ENCODE measurements around the gene CTAG1A.
"Not testable (repeated sequence)": the region's sequence is repeated elsewhere in the genome, so short reads cannot be mapped to it uniquely, and the experiment has no call there.

Gene CTAG1A

DNA sequence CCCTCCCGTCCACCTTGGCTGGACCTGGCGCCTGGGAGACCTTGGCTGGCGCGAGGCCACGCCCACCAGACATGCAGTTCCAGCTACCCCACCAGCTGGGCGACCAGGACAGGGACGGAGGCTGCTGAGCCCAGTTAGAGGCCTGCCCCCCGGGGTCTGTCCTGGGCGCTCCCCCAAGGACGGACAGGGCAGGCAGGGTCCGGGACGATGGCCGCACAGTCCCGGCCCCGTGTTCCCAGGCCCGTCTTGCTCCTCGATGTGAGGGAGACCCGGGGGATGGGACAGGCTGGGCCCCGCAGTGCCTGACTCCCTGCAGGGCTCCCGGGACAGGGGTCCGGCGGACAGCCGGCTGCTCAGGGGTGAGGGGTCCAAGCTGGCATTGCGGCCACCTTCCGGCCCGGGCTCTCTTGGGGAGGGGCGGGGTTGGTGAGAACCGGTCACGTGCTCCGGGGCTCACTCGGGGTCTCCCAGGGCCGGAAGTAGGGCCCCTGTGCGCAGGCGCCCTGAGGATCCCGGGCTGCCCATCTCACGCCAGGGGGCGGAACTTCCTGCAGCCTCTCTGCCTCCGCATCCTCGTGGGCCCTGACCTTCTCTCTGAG is at the start of gene CTAG1A:
Gene CTAG1A, plus strand, starts transcription at position 549 of the 599 bp plus-strand sequence. CDS start 74 bp downstream, outside the sequence.
- DNase-seq (ENCODE audit: low spot score): not testable (repeated sequence)

DNA sequence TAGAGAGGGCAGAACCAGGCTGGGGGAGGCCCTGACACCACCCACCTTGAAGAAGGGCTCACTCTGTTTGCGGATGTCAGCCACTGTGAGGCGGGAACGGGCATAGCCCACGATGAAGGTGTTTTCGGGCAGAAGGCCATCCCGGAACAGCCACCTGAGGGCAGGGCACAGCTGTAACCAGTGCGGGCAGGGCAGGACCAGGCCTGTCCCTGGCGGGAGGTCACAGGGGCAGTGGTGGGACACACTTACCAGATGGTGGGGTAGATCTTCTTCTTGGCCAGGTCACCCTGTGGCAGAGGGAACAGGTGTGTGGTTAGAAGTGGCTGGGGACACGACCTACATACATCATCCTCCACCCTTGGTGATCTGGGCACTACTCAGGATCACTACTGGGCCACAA is 49.0 kb upstream of the CTAG1A start:
- DNase-seq (ENCODE audit: low spot score): no peak

DNA sequence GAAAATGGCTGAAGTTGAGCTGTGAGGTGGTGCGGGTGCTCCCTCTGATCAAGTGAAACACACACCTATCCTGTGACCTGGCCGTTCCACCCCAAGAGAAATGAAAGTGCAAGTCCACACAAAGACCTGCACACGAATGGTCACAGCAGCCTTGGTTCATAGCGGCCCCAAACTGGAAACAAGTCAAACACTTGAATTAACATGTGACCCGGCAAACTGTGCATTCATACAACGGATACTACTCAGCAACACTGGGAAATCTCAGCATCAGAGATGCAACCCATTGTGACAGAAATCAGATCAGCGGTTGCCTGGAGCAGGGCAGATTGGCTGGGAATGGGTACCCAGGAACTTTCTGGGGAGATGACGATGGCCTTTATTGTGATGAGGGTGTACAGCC is 45.9 kb upstream of the CTAG1A start:
- no peak for DNase-seq (ENCODE audit: low spot score)

DNA sequence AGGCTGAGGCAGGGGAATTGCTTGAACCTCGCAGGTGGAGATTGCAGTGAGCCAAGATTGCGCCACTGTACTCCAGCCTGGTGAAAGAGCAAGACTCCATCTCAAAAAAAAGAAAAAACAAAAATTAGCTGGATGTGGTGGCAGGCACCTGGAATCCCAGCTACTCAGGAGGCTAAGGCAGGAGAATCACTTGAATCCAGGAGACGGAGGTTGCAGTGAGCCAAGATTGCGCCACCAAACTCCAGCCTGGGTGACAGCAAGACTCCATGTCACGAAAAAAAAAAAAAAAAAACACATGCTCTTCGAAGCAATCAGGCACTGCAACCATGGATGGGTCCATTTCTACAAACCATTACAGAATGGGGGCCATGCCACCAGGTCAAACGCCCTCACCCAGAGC is 44.6 kb upstream of the CTAG1A start:
- not testable (repeated sequence) for DNase-seq (ENCODE audit: low spot score)

DNA sequence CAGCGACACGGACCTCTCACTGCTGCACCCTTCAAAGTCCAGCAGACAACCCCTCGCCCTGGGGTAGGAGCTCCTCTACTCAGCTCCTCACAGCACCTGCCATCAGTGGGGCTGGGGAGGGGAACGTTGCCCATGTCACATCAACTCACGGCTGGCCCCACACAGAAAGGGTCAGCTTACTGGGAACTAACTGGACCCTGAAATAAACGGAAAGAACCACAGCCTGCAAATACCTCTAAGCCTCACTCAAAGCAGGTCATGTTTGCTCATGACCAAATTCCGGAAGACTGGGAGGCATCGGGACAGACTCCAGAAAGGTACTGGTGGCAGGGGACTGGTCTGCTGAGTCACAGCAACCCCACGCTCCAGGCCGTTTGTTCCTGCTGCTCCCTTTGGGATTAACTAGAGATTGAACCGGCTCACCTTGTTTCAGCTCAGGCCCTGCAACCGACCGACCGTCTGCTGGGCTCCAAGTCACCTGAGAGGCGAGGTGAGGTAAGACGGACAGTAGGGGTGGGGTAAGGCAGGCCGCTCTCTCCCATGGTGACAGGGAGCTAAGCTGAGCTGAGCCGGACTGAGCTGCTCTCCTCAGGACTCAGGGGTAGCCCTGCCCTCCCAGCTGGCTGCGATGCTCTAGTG is 43.9 kb upstream of the CTAG1A start:
- no peak for DNase-seq (ENCODE audit: low spot score)

DNA sequence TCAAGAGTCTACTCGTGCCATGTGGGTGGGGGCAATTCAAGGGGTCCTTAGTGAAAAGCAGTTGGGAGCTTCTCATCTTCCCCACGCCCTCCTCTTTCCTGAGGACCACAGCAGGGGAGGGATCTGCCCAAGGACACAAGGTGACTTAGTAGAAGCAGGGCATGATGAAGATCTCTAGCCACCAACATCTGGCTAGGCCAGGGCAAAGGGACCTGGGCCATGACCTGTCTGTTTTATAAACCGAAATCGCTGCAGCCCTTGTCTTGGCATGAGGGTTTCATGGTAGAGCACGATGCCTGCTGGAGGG is 43.4 kb upstream of the CTAG1A start:
- no peak for DNase-seq (ENCODE audit: low spot score)

DNA sequence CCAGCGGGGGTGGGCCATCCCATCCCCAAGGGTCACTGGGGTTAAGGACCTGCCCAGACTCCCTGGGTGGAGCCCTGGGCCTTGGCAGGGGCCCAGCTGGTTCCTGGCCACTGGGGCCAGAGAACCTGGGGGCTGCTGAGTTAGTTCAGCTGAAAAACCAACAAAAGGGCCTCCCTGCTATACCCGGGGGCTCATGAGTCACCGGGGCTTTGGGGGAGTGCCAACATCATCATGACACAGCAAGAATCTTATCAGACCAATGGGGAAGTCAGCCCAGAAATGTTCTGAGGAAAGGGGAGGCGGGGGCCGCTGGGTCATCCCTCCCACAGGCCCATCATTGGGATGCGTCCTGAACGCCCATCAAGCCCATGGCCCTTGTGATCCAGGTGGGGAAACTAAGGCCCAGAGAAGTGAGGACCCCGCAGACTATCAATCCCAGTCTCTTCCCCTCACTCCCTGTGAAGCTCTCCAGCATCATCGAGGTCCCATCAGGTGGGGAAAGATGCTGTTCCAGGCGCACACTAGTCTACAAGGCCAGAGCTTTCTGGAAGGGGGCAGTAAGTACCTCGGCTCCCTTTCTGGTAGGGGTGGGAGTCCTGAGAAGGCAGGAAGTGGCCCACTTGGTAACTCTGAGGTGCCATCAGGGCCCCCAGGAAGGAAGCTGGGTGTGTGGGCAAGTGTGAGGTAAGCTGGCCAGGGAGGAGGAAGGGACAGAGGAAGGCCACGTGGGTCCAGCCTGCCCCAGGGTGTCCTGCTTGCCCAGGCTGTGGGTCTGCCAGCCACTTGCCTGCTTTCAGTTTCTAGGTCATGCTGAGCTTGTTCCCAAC is 42.8 kb upstream of the CTAG1A start:
- DNase-seq (ENCODE audit: low spot score): no peak

DNA sequence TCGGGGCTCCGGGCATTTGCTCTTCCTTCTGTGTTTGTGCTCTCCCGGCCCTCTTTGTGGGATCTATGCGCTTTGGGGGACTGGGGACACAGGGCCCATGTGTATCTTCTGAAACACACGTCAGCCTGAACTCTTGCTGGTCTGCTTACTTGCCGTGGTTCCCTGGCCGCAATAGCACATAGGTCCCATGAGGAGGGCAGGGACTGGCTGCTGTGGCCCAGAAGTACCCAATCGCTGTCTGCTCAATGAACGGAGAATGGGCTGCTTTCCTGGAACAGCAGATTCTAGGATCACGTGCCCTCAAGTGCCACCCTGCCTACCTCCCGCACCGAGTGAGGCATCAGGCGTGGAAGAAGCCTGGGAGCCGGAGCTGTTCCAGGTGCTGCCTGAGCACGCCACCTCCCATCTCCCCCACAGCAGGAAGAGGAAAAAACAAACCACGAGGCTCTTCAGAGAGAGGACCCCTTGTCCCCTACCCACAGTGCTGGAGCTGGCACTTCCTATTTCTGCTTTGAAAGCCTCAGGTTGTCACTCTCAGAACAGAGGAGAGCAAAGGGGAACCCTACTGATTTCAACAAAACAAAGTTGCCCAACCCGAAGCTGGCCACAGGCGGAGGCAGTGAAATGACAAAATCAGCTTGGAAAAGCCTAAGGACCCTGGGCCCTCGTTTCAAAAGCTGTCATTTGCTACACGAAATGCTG is 42.1 kb upstream of the CTAG1A start:
- no peak for DNase-seq (ENCODE audit: low spot score)

DNA sequence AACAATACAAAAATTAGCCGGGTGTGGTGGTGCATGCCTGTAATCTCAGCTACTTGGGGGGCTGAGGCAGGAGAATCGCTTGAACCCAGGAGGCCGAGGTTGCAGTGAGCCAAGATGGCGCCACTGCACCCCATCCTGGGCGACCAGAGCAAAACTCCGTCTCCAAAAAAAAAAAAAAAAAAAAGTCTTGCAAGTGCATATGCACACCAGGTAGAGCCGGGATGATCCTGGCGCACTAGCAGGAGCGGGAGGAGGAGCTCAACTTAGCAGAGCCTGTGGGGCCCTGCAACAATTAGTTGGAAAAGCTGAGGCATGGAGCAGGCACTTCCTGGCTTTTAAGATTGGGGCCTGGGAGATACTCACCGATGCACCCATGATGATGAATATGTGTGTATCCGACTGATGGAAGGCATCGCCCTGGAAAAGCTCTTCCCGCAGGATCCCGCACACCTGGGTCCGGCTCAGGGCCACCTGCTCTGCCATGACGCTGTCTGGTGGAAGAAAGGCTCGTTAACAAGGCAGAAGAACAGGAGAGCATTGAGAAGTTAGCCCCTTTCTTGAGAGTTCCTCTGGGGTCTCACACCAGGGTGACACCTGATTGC is 39.2 kb upstream of the CTAG1A start:
- DNase-seq (ENCODE audit: low spot score): no peak

DNA sequence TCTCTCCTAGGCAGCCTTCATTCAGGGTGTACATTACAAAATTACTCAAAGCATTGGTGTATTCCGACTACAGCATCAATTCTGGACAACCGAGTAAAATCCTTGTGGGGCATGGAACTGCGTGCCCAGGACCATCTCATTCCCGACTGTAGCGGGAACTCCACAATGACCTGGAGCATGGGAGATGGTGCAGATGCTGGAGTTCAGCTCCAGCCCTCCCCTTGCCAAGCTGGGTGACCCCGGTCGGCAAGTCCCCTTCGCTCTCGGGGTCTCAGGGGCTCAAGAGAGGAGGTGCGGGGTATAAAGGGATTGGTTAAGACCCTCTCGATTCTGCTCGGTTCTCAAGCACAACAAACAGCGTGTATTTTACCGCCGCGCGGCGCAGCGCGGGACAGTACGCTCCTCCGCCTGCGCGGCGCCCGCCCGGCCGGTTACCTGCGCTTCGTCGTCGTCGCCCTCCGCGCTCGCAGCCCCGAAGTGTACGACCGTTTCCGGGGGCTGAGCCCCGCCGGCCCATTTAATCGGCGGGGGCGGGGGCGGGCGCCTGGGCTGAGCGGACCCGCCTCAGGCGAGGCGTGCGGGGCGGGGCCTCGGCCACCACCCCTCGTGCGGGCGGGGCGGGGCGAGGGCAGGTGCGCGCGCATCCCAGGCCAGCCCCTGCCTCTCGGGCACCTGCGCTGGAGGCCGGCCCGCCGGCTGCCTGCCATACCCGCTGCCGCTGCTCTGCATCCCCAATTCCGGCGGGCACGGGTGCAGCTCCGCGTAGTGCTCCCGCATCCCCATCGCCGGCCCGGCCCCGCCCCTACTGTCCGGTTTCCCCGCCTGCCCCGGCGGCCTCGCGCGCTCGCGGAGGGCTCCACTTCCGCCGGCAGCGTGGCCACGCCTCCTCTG is 38.3 kb upstream of the CTAG1A start, which contains the start of gene G6PD:
Gene G6PD, minus strand, starts transcription at position 493 of the 891 bp plus-strand sequence. CDS start 691 bp downstream, outside the sequence.
- DNase-seq (ENCODE audit: low spot score): peak; percentile 79

DNA sequence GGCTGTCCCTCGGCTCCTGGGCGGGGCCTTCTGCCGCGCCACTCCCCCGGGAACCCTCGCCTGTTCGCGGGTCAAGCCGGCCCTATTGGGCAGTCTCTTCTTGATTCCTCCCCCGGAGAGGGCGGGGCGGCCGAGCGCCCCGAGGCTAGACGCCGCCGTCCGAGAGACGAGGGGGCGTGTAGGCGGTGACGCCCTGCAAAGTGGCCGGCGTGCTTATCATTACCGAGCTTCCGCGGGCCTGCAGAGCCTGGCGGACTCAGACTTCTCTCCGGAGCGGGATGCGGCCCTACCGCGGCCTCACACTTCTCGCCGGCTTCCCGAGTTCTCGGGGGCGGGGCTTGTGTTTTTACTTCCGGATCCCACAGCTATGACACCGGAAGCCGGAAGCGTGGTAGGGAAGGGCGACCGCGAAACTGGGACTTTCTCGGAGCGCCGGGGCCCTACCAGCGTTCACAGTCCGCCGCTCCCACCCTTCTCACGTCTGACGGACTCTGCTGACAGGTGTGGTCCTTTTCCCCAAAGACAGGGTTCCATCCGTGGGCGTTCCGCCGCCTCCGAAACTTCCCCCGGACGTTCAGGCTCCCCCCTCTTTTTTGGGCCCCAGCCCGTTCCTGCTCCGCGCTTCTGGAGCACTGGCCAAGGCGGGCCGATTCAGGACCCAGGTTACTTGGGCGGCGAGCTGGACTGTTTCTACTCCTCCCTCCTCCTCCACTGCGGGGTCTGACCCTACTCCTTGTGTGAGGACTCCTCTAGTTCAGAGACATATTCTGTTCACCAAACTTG is 37.5 kb upstream of the CTAG1A start, which contains the start of gene IKBKG:
Gene IKBKG, plus strand, starts transcription at position 376 of the 783 bp plus-strand sequence. CDS start 4,383 bp downstream, outside the sequence.
- peak; percentile 89 for DNase-seq (ENCODE audit: low spot score)

DNA sequence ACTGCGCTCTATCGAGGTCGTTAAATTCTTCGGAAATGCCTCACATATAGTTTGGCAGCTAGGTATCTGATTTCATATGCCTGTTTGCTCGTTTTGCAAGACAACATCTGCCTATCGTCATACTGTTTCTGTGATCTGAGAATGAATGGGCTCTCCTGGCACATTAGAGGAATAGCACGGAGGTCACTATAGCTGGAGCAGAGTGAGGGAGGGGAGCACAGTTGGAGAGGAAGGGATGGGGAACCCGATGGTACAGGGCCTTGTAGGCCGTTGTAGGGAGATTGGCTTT is 37.0 kb upstream of the CTAG1A start:
- DNase-seq (ENCODE audit: low spot score): no peak

DNA sequence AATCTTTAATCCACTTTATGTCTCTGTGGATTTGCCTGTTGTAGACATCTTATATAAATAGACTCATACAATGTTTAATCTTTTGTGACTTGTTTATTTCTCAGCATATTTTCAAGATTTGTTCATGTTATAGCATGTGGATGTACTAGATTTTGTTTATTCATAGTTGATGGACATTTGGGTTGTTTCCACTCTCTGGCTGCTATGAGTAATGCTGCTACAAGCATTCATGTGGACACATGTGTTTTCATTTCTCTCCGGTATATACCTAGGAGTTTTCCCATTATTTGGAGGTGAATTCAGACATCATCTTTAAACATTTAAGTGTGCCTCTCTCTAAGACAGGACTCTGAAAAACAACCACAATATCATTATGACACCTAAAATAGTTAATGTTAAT is 35.2 kb upstream of the CTAG1A start:
- no peak for DNase-seq (ENCODE audit: low spot score)

DNA sequence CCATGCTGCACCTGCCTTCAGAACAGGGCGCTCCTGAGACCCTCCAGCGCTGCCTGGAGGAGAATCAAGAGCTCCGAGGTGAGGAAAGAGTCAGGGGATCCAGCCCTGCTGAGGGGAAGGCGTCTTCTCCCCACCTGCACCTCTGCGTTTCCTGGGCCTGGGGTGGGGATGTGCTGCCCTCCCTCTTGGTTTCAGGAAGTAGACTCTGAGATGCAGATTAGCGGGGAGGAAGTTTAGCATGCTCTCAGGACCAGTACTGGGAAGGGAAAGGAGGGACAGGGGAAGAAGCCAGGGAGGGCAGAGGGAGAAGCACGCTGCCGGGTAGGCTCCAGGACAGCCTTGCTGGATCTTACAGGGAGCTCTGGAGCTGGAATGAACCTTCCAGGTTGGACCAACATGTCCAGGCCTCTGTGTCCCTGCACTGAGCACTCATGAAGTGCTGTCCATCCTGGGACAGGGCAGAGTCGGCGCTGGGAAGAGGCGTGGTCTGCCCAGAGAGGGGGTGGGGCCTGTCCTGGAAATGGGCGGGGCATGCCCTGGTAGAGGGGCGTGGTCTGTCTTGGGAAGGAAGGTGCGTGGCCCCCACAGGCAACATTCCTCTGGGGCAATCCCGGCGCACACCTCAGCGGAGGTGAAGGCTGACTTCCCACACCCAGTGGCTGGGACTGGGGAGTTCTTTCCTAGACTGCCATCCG is 32.7 kb upstream of the CTAG1A start:
- DNase-seq (ENCODE audit: low spot score): not testable (repeated sequence)

DNA sequence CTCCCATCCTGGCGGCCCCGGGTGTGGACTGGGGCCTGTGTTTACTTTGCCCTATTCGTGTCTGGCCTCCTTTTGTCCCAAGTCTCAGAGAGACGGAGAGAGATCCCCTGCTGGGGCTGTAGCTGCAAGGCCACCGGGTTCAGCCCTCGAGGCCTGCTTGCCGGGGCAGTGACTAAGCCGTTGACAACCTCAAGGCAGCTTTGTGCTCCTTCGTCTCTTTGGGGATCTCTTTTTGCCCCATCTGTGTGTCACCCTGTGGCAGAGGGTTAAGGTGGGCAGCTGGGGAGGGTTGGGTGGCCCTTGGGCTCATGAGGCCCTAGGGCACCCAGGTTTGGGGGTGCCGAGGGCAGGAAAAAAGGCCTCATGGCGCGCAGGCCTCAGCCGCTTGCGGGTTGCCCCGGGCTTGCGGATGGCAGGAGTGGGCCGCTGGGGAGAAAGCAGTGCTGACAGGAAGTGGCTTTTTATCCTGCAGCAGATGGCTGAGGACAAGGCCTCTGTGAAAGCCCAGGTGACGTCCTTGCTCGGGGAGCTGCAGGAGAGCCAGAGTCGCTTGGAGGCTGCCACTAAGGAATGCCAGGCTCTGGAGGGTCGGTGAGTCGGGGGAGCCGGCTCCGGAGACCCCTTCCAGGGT is 26.8 kb upstream of the CTAG1A start:
- DNase-seq (ENCODE audit: low spot score): not testable (repeated sequence)

DNA sequence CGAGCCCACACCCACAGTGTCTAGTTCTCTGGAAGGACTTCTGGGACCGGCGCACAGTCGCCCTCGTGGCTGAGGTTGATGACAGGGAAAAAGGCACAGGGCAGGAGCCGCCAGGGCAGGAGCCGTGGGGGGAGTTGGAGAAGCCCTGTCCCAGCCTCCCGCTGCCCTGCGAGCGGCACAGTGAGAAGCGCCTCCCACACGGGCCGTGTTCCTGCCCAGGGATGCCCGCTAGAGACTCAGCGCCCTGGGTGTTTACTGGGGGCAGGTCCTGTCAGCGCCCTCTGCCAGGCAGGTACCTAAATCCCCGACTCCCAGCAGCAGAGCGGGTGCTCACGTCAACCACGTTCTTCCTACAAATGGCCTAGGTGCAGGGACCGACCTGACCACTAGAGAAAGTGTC is 26.0 kb upstream of the CTAG1A start:
- DNase-seq (ENCODE audit: low spot score): not testable (repeated sequence)

DNA sequence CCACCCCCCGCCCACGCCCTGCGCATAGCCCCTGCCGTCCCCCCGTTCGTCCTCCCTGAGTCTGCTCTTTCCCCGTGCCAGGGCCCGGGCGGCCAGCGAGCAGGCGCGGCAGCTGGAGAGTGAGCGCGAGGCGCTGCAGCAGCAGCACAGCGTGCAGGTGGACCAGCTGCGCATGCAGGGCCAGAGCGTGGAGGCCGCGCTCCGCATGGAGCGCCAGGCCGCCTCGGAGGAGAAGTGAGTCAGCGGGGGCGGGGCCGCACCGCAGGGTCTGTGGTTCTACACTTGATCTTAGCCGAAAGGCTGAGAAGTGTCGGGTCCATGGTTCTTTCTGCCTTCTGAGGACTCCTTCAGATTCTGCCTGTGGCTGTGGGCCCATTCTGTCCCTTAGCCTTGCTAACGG is 24.6 kb upstream of the CTAG1A start:
- not testable (repeated sequence) for DNase-seq (ENCODE audit: low spot score)

DNA sequence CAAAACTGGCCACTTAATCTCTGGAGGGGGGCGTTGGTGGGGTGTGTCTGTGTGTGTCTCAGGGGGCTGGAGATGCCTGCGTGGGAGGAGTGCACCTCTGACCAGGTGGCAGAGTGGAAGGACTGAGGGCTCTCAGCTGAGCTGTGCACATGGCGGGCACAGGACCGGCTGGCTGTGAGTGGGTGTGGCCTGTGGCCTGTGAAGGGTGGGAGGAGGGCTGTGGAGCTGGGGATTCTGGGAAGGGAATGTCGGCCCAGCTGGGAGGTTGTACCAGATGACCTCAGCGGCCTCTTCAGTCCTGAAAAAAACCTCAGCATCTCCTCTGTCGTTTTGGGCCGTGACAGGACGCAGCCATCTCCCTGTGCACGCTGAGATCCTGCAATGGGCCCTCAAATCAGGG is 22.6 kb upstream of the CTAG1A start:
- not testable (repeated sequence) for DNase-seq (ENCODE audit: low spot score)

DNA sequence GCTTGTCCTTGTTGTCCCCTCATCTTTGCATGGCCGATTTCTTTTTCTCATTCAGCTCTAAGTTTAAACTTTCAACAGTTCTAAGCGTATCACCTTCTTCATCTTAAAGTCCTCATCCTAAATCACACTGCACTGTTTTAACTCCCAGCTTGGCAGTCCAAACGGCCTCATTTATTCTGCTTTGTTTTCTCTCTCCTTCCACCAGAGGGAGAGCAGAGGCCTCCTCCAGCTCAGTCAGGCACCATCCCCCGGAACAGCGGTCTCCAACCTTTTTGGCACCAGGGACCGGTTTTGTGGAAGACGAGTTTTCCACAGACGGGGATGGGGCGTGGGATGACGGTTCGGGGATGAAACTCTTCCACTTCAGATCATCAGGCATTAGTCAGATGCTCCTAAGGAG is 14.6 kb upstream of the CTAG1A start:
- not testable (repeated sequence) for DNase-seq (ENCODE audit: low spot score)

Measured in NAMALWA (cell line).